Uterus (tissue), 4 donors: ENCODE data around the gene SGCA. TPM values are rescaled to one million over a fixed set of nuclear protein-coding genes. Genes with fewer than 3 reads are reported as not detected.

ENCODE experiments used
- DNase-seq, 2 donors: peaks; one replicate each; pipeline ENCODE4 v3.0.0-alpha.2; 2019 to 2020
- H3K27ac ChIP-seq, 2 donors: fragments of 200-600 bp; sonication (generic); 1 replicate in 1 of 2; 2 replicates in 1 of 2; pipeline ENCODE4 v1.5.1; 2016 to 2018
- H3K27me3 ChIP-seq, 2 donors: fragments of 200-600 bp; sonication (generic); one replicate each; pipeline ENCODE4 v1.5.1; 2018 to 2019; ENCODE audit warnings: control low read depth in 1 of 2
- H3K36me3 ChIP-seq, 2 donors: fragments of 200-600 bp; sonication (generic); one replicate each; pipeline ENCODE4 v1.5.1; 2019; ENCODE audit warnings: control low read depth in 1 of 2
- H3K4me1 ChIP-seq, 2 donors: fragments of 200-600 bp; sonication (generic); one replicate each; pipeline ENCODE4 v1.5.1; 2018 to 2019; ENCODE audit warnings: control low read depth in 1 of 2
- H3K4me3 ChIP-seq, 2 donors: fragments of 200-600 bp; sonication (generic); 1 replicate in 1 of 2; 2 replicates in 1 of 2; pipeline ENCODE4 v1.5.1; 2018 to 2019; ENCODE audit warnings: mild to moderate bottlenecking in 1 of 2
- H3K9me3 ChIP-seq, 2 donors: fragments of 200-600 bp; sonication (generic); one replicate each; pipeline ENCODE4 v1.5.1; 2019; ENCODE audit warnings: control low read depth in 1 of 2
- CTCF ChIP-seq, 4 experiments: fragments of 200-600 bp in 2 of 4; fragments of 450-650 bp in 2 of 4; sonication (generic) in 2 of 4; IDR thresholded peaks; one replicate each; pipeline ENCODE4 v1.5.1; 2016 to 2019; ENCODE audit warnings: antibody characterized with exemption in 4 of 4, mild to moderate bottlenecking in 2 of 4, moderate library complexity in 1 of 4
- POLR2A ChIP-seq, 2 donors: fragments of 450-650 bp; IDR thresholded peaks; one replicate each; pipeline ENCODE4 v1.6.1; 2016; ENCODE audit warnings: antibody characterized with exemption in 2 of 2, mild to moderate bottlenecking in 1 of 2, moderate library complexity in 1 of 2
- intact Hi-C: fragments of 100-400 bp; cut with DNase I; formaldehyde crosslinking; loops from one replicate; pipeline ENCODE4 v1.15.1; 2023; ENCODE audit warnings: low total_unique reads
- total RNA-seq, 4 donors: library from RNA; depleted of rRNA in 3 of 4; stranded (reverse); fragments of >200 nt in 3 of 4; gene quantifications; one replicate each; pipeline versions ENCODE4 v1.1.0 to v1.2.4, GENCODE V29; 2014 to 2023
- donor health status: DM: yes; HTN: yes; CAD: no.

Gene SGCA
- total RNA-seq, 4 donors from 2014 or later = 0.90 to 119 (median 19.6) TPM; not detected in 1

- Histone ChIP-seq H3K4me1 (peaks cover 0 to 5% of the 10 kb centered on the region in 2 donors), H3K4me3 (peak overlapping the region in 1 of 2 donors; percentile 27), H3K36me3 (no peaks in the 10 kb centered on the region), H3K27me3 (no peaks in the 10 kb centered on the region), H3K27ac (no peak overlapping the region), H3K9me3 (no peaks in the 10 kb centered on the region)
- DNase-seq = no peak
- intact Hi-C loops = no loop called here
- no peak for TF ChIP-seq POLR2A (IDR thresholded peaks at IDR 0.05)
These were observed 35.1 kb upstream of the SGCA start for GRCh38 chr17:50130559-50131305.

GRCh38 chr17:50132104-50132794, 33.6 kb upstream of the SGCA start:
- intact Hi-C loops = no loop called here
- Histone ChIP-seq H3K4me1 (peaks cover 0 to 5% of the 10 kb centered on the region in 2 donors), H3K9me3 (no peaks in the 10 kb centered on the region), H3K36me3 (no peaks in the 10 kb centered on the region), H3K27ac (no peak overlapping the region), H3K27me3 (no peaks in the 10 kb centered on the region), H3K4me3 (no peak overlapping the region)
- no peak for DNase-seq
- TF ChIP-seq POLR2A (IDR thresholded peaks at IDR 0.05) = no peak
- no peak for TF ChIP-seq CTCF (IDR thresholded peaks at IDR 0.05)

- intact Hi-C loops = no loop called here
- peak overlapping the region in 1 of 2 donors; percentile 11 for H3K27ac ChIP-seq
These were observed 32.6 kb upstream of the SGCA start for GRCh38 chr17:50133028-50133768.

GRCh38 chr17:50133769-50134099, 32.1 kb upstream of the SGCA start:
- Histone ChIP-seq H3K36me3 (no peaks in the 10 kb centered on the region), H3K27me3 (no peaks in the 10 kb centered on the region), H3K4me1 (peaks cover 0 to 5% of the 10 kb centered on the region in 2 donors), H3K4me3 (no peak overlapping the region), H3K9me3 (no peaks in the 10 kb centered on the region), H3K27ac (peak overlapping the region in 1 of 2 donors; percentile 11)
- intact Hi-C loops = no loop called here
- DNase-seq = no peak
- TF ChIP-seq CTCF (IDR thresholded peaks at IDR 0.05) (no peak), POLR2A (IDR thresholded peaks at IDR 0.05) (no peak)

More at GRCh38 chr17:50133028-50133768, 32.6 kb upstream of the SGCA start:
- Histone ChIP-seq H3K27me3 (no peaks in the 10 kb centered on the region), H3K36me3 (no peaks in the 10 kb centered on the region), H3K4me3 (no peak overlapping the region), H3K4me1 (peaks cover 0 to 5% of the 10 kb centered on the region in 2 donors), H3K9me3 (no peaks in the 10 kb centered on the region)
- TF ChIP-seq POLR2A (IDR thresholded peaks at IDR 0.05) = no peak
- TF ChIP-seq CTCF (IDR thresholded peaks at IDR 0.05) = no peak
- no peak for DNase-seq

- no peaks in the 10 kb centered on the region for H3K27me3 ChIP-seq
- TF ChIP-seq POLR2A (IDR thresholded peaks at IDR 0.05) (no peak), CTCF (IDR thresholded peaks at IDR 0.05) (no peak)
- no peaks in the 10 kb centered on the region for H3K9me3 ChIP-seq
- H3K4me3 ChIP-seq = no peak overlapping the region
- H3K4me1 ChIP-seq = peaks cover 0 to under 1% of the 10 kb centered on the region in 2 donors
- intact Hi-C loops = no loop called here
- no peak overlapping the region for H3K27ac ChIP-seq
- no peaks in the 10 kb centered on the region for H3K36me3 ChIP-seq
- DNase-seq = no peak
These were observed 31.3 kb upstream of the SGCA start for GRCh38 chr17:50134206-50135110.
